DND-41 (cell line): Measurements from ENCODE around the gene EXO1.

Experiments used
- CTCF ChIP-seq: IDR thresholded peaks from 2 replicates; pipeline ENCODE4 v1.5.1; 2012; ENCODE audit warnings: borderline replicate concordance, low read length, moderate library complexity, mild to moderate bottlenecking; ENCODE audit not compliant: poor library complexity, severe bottlenecking; ENCODE audit errors: extremely low read depth
- EZH2 ChIP-seq: IDR thresholded peaks from 3 replicates; pipeline ENCODE4 v1.6.1; 2012; ENCODE audit warnings: borderline replicate concordance, low read depth, mild to moderate bottlenecking, moderate library complexity, low read length, inconsistent platforms; ENCODE audit not compliant: severe bottlenecking

- TF ChIP-seq CTCF (no peak), EZH2 (no peak)
Observed at GRCh38 chr1:241902391-241903065, 54.5 kb downstream of the EXO1 start.
